ENCODE data around the gene CDCA5.
A peak's percentile ranks its signal among the peaks of the same experiment; 100 is the strongest.

Gene CDCA5

GRCh38 chr11:65083834-65084597 is at the start of gene CDCA5, which contains the start of gene ZFPL1:
CDCA5 (minus strand) TSS chr11:65084040; CDS start chr11:65083978, 62 bp downstream.
ZFPL1 (plus strand) TSS chr11:65084222; CDS start chr11:65084699, 477 bp downstream.
- DNase-seq, result peak; percentile 58

GRCh38 chr11:65132988-65133700 is 49.3 kb upstream of the CDCA5 start:
- no peak for DNase-seq

- no peak for DNase-seq
Measured at GRCh38 chr11:65132238-65132987, 48.6 kb upstream of the CDCA5 start.

- DNase-seq, result no peak
Measured at GRCh38 chr11:65131895-65132237, 48.0 kb upstream of the CDCA5 start.

GRCh38 chr11:65131417-65131776 is 47.6 kb upstream of the CDCA5 start:
- DNase-seq, result no peak

GRCh38 chr11:65130631-65131416 is 47.0 kb upstream of the CDCA5 start:
- no peak for DNase-seq

- DNase-seq, result no peak
Measured at GRCh38 chr11:65129649-65130441, 46.0 kb upstream of the CDCA5 start.

GRCh38 chr11:65128182-65129145 is 44.6 kb upstream of the CDCA5 start:
- no peak for DNase-seq

GRCh38 chr11:65127473-65128181 is 43.8 kb upstream of the CDCA5 start:
- no peak for DNase-seq

- DNase-seq, result no peak
Measured at GRCh38 chr11:65126624-65127274, 42.9 kb upstream of the CDCA5 start.

- no peak for DNase-seq
Measured at GRCh38 chr11:65125197-65126056, 41.6 kb upstream of the CDCA5 start.

GRCh38 chr11:65124480-65125196 is 40.8 kb upstream of the CDCA5 start:
- no peak for DNase-seq

GRCh38 chr11:65121865-65122696 is 38.2 kb upstream of the CDCA5 start, which contains the start of the genes FAU and MRPL49:
FAU (minus strand) TSS chr11:65122134; CDS start chr11:65121813, 321 bp downstream.
MRPL49 (plus strand) TSS chr11:65122321; CDS start chr11:65122347, 26 bp downstream.
- peak; percentile 86 for DNase-seq

- no peak for DNase-seq
Measured at GRCh38 chr11:65121447-65121864, 37.6 kb upstream of the CDCA5 start.

GRCh38 chr11:65120831-65121230 is 37.0 kb upstream of the CDCA5 start:
- no peak for DNase-seq

GRCh38 chr11:65119670-65119995 is 35.8 kb upstream of the CDCA5 start:
- no peak for DNase-seq

Measured in NCI-H2081 treated with DMSO at 0.1 percent for 48 hours (cell line).